Spleen (tissue), 11 donors: ENCODE measurements around the gene ATP6V0C. TPM values are rescaled to one million over a fixed set of nuclear protein-coding genes. Genes with fewer than 3 reads are reported as not detected.

Source experiments
- DNase-seq: peaks from one replicate; pipeline ENCODE4 v3.0.0-alpha.2; 2020
- H3K27ac ChIP-seq, 8 donors: fragments of 200-600 bp; sonication (generic) in 7 of 8; 1 replicate in 4 of 8; 2 replicates in 4 of 8; pipeline versions ENCODE4 v1.5.0 to v1.8.0; 2016 to 2021; ENCODE audit warnings: inconsistent platforms in 4 of 8, mild to moderate bottlenecking in 4 of 8, moderate library complexity in 1 of 8
- H3K27me3 ChIP-seq, 7 donors: fragments of 200-600 bp; sonication (generic) in 6 of 7; replicated peaks in 1 of 7; 1 replicate in 4 of 7; 2 replicates in 3 of 7; pipeline versions ENCODE4 v1.5.0 to v1.8.0; 2016 to 2021; ENCODE audit warnings: inconsistent platforms in 3 of 7, mild to moderate bottlenecking in 1 of 7
- H3K36me3 ChIP-seq, 6 donors: fragments of 200-600 bp; sonication (generic) in 5 of 6; 1 replicate in 4 of 6; 2 replicates in 2 of 6; pipeline versions ENCODE4 v1.5.0 to v1.8.0; 2016 to 2021; ENCODE audit warnings: inconsistent platforms in 2 of 6
- H3K4me1 ChIP-seq, 6 donors: fragments of 200-600 bp; sonication (generic) in 5 of 6; 1 replicate in 3 of 6; 2 replicates in 3 of 6; pipeline versions ENCODE4 v1.5.0 to v1.8.0; 2016 to 2021; ENCODE audit warnings: inconsistent platforms in 3 of 6
- H3K4me3 ChIP-seq, 8 donors: fragments of 200-600 bp; sonication (generic) in 7 of 8; 1 replicate in 4 of 8; 2 replicates in 4 of 8; pipeline versions ENCODE4 v1.5.0 to v1.8.0; 2016 to 2021; ENCODE audit warnings: inconsistent platforms in 4 of 8, mild to moderate bottlenecking in 4 of 8, moderate library complexity in 2 of 8
- H3K9me3 ChIP-seq, 8 donors: fragments of 200-600 bp; sonication (generic) in 7 of 8; 1 replicate in 4 of 8; 2 replicates in 4 of 8; pipeline versions ENCODE4 v1.5.0 to v1.8.0; 2016 to 2021; ENCODE audit warnings: inconsistent platforms in 4 of 8
- CTCF ChIP-seq, 11 experiments: fragments of 200-600 bp in 7 of 11; fragments of 450-650 bp in 4 of 11; sonication (generic) in 4 of 11; IDR thresholded peaks in 8 of 11; conservative IDR thresholded peaks in 3 of 11; 1 replicate in 7 of 11; 2 replicates in 4 of 11; pipeline versions ENCODE4 v1.4.0 to v1.8.0; 2016 to 2021; ENCODE audit warnings: antibody characterized with exemption in 11 of 11, inconsistent platforms in 4 of 11, mild to moderate bottlenecking in 1 of 11
- POLR2A ChIP-seq, 3 donors: fragments of 450-650 bp; IDR thresholded peaks; one replicate each; pipeline ENCODE4 v1.5.1; 2017; ENCODE audit warnings: antibody characterized with exemption in 3 of 3, mild to moderate bottlenecking in 1 of 3
- POLR2AphosphoS5 ChIP-seq, 3 donors: sonication (generic); formaldehyde crosslinking; IDR thresholded peaks; one replicate each; pipeline ENCODE4 v1.5.1; 2017; ENCODE audit warnings: antibody characterized with exemption in 3 of 3
- WGBS, 5 donors: extraction: QIAGEN DNeasy Blood & Tissue Kit in 3 of 5; methylation state at CpG; one replicate each; pipeline versions ENCODE4 v1.1.5 to v1.1.7; 2013 to 2018; 5-methylcytosine and 5-hydroxymethylcytosine counted together
- intact Hi-C: fragments of 100-400 bp; cut with DNase I; formaldehyde crosslinking; loops from one replicate; pipeline ENCODE4 v1.15.0; 2023; ENCODE audit warnings: low total_unique reads
- polyA plus RNA-seq, 3 donors: library from polyadenylated mRNA; stranded (reverse); fragments of 200-250 nt; gene quantifications; one replicate each; pipeline ENCODE4 v1.2.1, GENCODE V29; 2013
- total RNA-seq, 7 donors: library from RNA; depleted of rRNA in 3 of 7; stranded (reverse); fragments of >200 nt in 3 of 7; fragmentation: NEBNext Ultra II Directional in 4 of 7; extraction: Animal tissue kit (Norgen Biotek cat#: 25700) in 4 of 7; gene quantifications; one replicate each; pipeline versions ENCODE4 v1.1.0 to v1.2.1, GENCODE V29; 2016 to 2021
- donor health status: healthy with polysubstance abuse.
- donor health status: DM: no; HTN: no; CAD: no; lungs with moderate emphysema.
- donor health status: DM: no; HTN: no; CAD: no.
- donor health status: Bipolar disorder and iron deficiency.
- donor health status: healthy.
- donor health status: DM: no; HTN: no; CAD: no.
- donor health status: DM: yes; HTN: yes; CAD: no.

ATP6V0C gene
- total and polyA plus RNA-seq, 10 donors, result 64.5 to 199 (median 112) TPM

- Histone ChIP-seq H3K4me3 (no peak overlapping the region), H3K36me3 (peaks cover 0 to 17% (median 0%) of the 10 kb centered on the region in 6 donors), H3K9me3 (no peaks in the 10 kb centered on the region), H3K4me1 (peaks cover 7 to 37% (median 27%) of the 10 kb centered on the region in 6 donors), H3K27me3 (no peaks in the 10 kb centered on the region), H3K27ac (no peak overlapping the region)
- no peak for DNase-seq
- TF ChIP-seq CTCF (IDR thresholded peaks at IDR 0.05 in 8 of 11, conservative IDR thresholded peaks at IDR 0.05 in 3 of 11) (no peak), POLR2A (IDR thresholded peaks at IDR 0.05) (no peak), POLR2AphosphoS5 (IDR thresholded peaks at IDR 0.05) (no peak)
- intact Hi-C loops, result loop anchor here (10.0 kb wide), 1 partner anchor 56 kb away; no protein-coding TSS in a partner anchor
- WGBS, 5 donors, result 93 to 95% (median 95%) methylated on average over 20 to 23 of the region's 23 CpGs
Measured at GRCh38 chr16:2490190-2491105, 23.3 kb upstream of the ATP6V0C start.

- Histone ChIP-seq H3K27ac (no peak overlapping the region), H3K36me3 (peaks cover 0 to 28% (median 14%) of the 10 kb centered on the region in 6 donors), H3K27me3 (no peaks in the 10 kb centered on the region), H3K4me3 (no peak overlapping the region), H3K9me3 (no peaks in the 10 kb centered on the region), H3K4me1 (peaks cover 0 to 22% (median 10%) of the 10 kb centered on the region in 6 donors)
- intact Hi-C loops, result loop anchor here (10.0 kb wide), 1 partner anchor 57 kb away; no protein-coding TSS in a partner anchor
- no peak for TF ChIP-seq POLR2A (IDR thresholded peaks at IDR 0.05)
- no peak for TF ChIP-seq CTCF (IDR thresholded peaks at IDR 0.05 in 8 of 11, conservative IDR thresholded peaks at IDR 0.05 in 3 of 11)
- no peak for TF ChIP-seq POLR2AphosphoS5 (IDR thresholded peaks at IDR 0.05)
- DNase-seq, result no peak
- WGBS, 5 donors, result 93 to 97% (median 94%) methylated on average over 13 of the region's 13 CpGs
Measured at GRCh38 chr16:2492292-2492691, 21.5 kb upstream of the ATP6V0C start.

- Histone ChIP-seq H3K4me1 (peaks cover 0 to 16% (median 5%) of the 10 kb centered on the region in 6 donors), H3K9me3 (no peaks in the 10 kb centered on the region), H3K27me3 (no peaks in the 10 kb centered on the region), H3K27ac (peak overlapping the region in 1 of 8 donors; percentile 43), H3K4me3 (no peak overlapping the region), H3K36me3 (peaks cover 0 to 41% (median 15%) of the 10 kb centered on the region in 6 donors)
- no peak for DNase-seq
- no peak for TF ChIP-seq POLR2A (IDR thresholded peaks at IDR 0.05)
- TF ChIP-seq POLR2AphosphoS5 (IDR thresholded peaks at IDR 0.05), result no peak
- TF ChIP-seq CTCF (IDR thresholded peaks at IDR 0.05 in 8 of 11, conservative IDR thresholded peaks at IDR 0.05 in 3 of 11), result no peak
- 92 to 97% (median 96%) methylated on average over 5 to 6 of the region's 6 CpGs for WGBS, 5 donors
- intact Hi-C loops, result loop anchor here (10.0 kb wide), 1 partner anchor 59 kb away; no protein-coding TSS in a partner anchor
Measured at GRCh38 chr16:2493605-2494004, 20.1 kb upstream of the ATP6V0C start.

- no peak for DNase-seq
- TF ChIP-seq POLR2A (IDR thresholded peaks at IDR 0.05) (no peak), POLR2AphosphoS5 (IDR thresholded peaks at IDR 0.05) (no peak), CTCF (IDR thresholded peaks at IDR 0.05 in 8 of 11, conservative IDR thresholded peaks at IDR 0.05 in 3 of 11) (no peak)
- Histone ChIP-seq H3K4me1 (peaks cover 0 to 16% (median 5%) of the 10 kb centered on the region in 6 donors), H3K27me3 (no peaks in the 10 kb centered on the region), H3K9me3 (no peaks in the 10 kb centered on the region), H3K27ac (peak overlapping the region in 3 of 8 donors; percentile 27 to 43 (median 32)), H3K4me3 (no peak overlapping the region), H3K36me3 (peaks cover 0 to 51% (median 17%) of the 10 kb centered on the region in 6 donors)
- WGBS, 5 donors, result 88 to 95% (median 94%) methylated on average over 5 of the region's 5 CpGs
- intact Hi-C loops, result loop anchor here (10.0 kb wide), 1 partner anchor 60 kb away; no protein-coding TSS in a partner anchor
Measured at GRCh38 chr16:2494616-2495015, 19.1 kb upstream of the ATP6V0C start.
